H1 (cell line): ENCODE data around the gene E2F2.

Source experiments
- BACH1 ChIP-seq: IDR thresholded peaks from 2 replicates; pipeline ENCODE4 v1.6.1; 2012; ENCODE audit warnings: low read length, improper control_type of control experiment
- CTCF ChIP-seq, 3 experiments: IDR thresholded peaks; 1 replicate in 2 of 3; 2 replicates in 1 of 3; pipeline versions ENCODE4 v1.5.1 to v1.6.1; 2011; ENCODE audit warnings: low read length in 3 of 3, mild to moderate bottlenecking in 3 of 3, inconsistent platforms in 2 of 3, low read depth in 1 of 3, moderate library complexity in 1 of 3; ENCODE audit not compliant: insufficient read depth in 1 of 3; ENCODE audit errors: control extremely low read depth in 1 of 3
- EZH2 ChIP-seq: fragments of 200-600 bp; sonication (generic); IDR thresholded peaks from 2 replicates; pipeline ENCODE4 v1.7.1; 2012; ENCODE audit warnings: low read depth, mild to moderate bottlenecking, moderate library complexity, low read length, inconsistent platforms; ENCODE audit not compliant: severe bottlenecking
- JUND ChIP-seq: IDR thresholded peaks from 2 replicates; pipeline ENCODE4 v1.6.1; 2011; ENCODE audit warnings: mild to moderate bottlenecking, improper control_type of control experiment, low read length
- MAX ChIP-seq: IDR thresholded peaks from 2 replicates; pipeline ENCODE4 v1.6.1; 2012; ENCODE audit warnings: inconsistent platforms
- POLR2A ChIP-seq, 2 experiments: IDR thresholded peaks; 1 replicate in 1 of 2; 2 replicates in 1 of 2; pipeline ENCODE4 v1.6.1; 2011; ENCODE audit warnings: low read depth in 2 of 2, low read length in 2 of 2, mild to moderate bottlenecking in 2 of 2; ENCODE audit errors: control extremely low read depth in 1 of 2
- RAD21 ChIP-seq, 2 experiments: IDR thresholded peaks in 1 of 2; conservative IDR thresholded peaks in 1 of 2; 2 replicates each; pipeline ENCODE4 v1.6.1; 2011; ENCODE audit warnings: low read depth in 2 of 2, low read length in 2 of 2, improper control_type of control experiment in 1 of 2, inconsistent platforms in 1 of 2, mild to moderate bottlenecking in 1 of 2, moderate library complexity in 1 of 2
- RBBP5 ChIP-seq: IDR thresholded peaks from 2 replicates; pipeline ENCODE4 v1.7.1; 2012; ENCODE audit warnings: low read depth, mild to moderate bottlenecking, inconsistent platforms, low read length, moderate library complexity, borderline replicate concordance
- RFX5 ChIP-seq: IDR thresholded peaks from 2 replicates; pipeline ENCODE4 v1.6.1; 2011; ENCODE audit warnings: low read depth, low read length, improper control_type of control experiment, borderline replicate concordance
- RNF2 ChIP-seq: fragments of 200-900, 300-1000 bp; sonication (generic); IDR thresholded peaks from 2 replicates; pipeline ENCODE4 v1.7.1; 2016; ENCODE audit warnings: borderline replicate concordance, low read depth, mild to moderate bottlenecking, antibody characterized with exemption, low read length; ENCODE audit not compliant: poor library complexity, severe bottlenecking; ENCODE audit errors: missing control alignments
- TAF1 ChIP-seq: IDR thresholded peaks from 2 replicates; pipeline ENCODE4 v1.6.1; 2011; ENCODE audit warnings: mild to moderate bottlenecking, low read depth, low read length
- TCF12 ChIP-seq: IDR thresholded peaks from 2 replicates; pipeline ENCODE4 v1.6.1; 2011; ENCODE audit warnings: low read depth, mild to moderate bottlenecking, low read length
- USF2 ChIP-seq: IDR thresholded peaks from 2 replicates; pipeline ENCODE4 v1.6.1; 2011; ENCODE audit warnings: low read length, improper control_type of control experiment
- YY1 ChIP-seq: IDR thresholded peaks from 2 replicates; pipeline ENCODE4 v1.6.1; 2011; ENCODE audit warnings: low read depth, mild to moderate bottlenecking, low read length

GRCh38 chr1:23469372-23469982, 61.6 kb downstream of the E2F2 start:
- TF ChIP-seq EZH2 (no peak), CTCF (IDR thresholded peaks at IDR 0.05; ENCODE audit: control extremely low read depth in 1 of 3, insufficient read depth in 1 of 3, low read depth in 1 of 3, low read length in 3 of 3) (no peak), RAD21 (IDR thresholded peaks at IDR 0.05 in 1 of 2, conservative IDR thresholded peaks at IDR 0.05 in 1 of 2; ENCODE audit: low read depth in 2 of 2, low read length in 2 of 2) (no peak), TCF12 (no peak), MAX (no peak), JUND (no peak), POLR2A (IDR thresholded peaks at IDR 0.05; ENCODE audit: control extremely low read depth in 1 of 2, low read depth in 2 of 2, low read length in 2 of 2) (no peak), USF2 (no peak), YY1 (no peak), RFX5 (no peak), RNF2 (no peak), TAF1 (no peak), RBBP5 (no peak), BACH1 (no peak)
